Stomach (tissue), 4 donors: Measurements from ENCODE around the gene SLC16A2.

Experiments
- CTCF ChIP-seq, 7 experiments: fragments of 450-650 bp in 4 of 7; fragments of 200-600 bp in 3 of 7; sonication (generic) in 3 of 7; IDR thresholded peaks; one replicate each; pipeline ENCODE4 v1.5.1; 2016 to 2019; ENCODE audit warnings: antibody characterized with exemption in 7 of 7, control low read depth in 2 of 7, mild to moderate bottlenecking in 1 of 7
- POLR2A ChIP-seq, 4 donors: fragments of 450-650 bp; IDR thresholded peaks; one replicate each; pipeline ENCODE4 v1.6.1; 2016; ENCODE audit warnings: antibody characterized with exemption in 4 of 4, control low read depth in 2 of 4, mild to moderate bottlenecking in 1 of 4, moderate library complexity in 1 of 4

GRCh38 chrX:74546984-74547383, 125.7 kb downstream of the SLC16A2 start:
- TF ChIP-seq POLR2A (IDR thresholded peaks at IDR 0.05) (no peak), CTCF (IDR thresholded peaks at IDR 0.05) (no peak)
